Fibroblast of villous mesenchyme (primary cell): ENCODE measurements around the gene TBPL1. TPM values are rescaled to one million over a fixed set of nuclear protein-coding genes. Genes with fewer than 3 reads are reported as not detected.

Experiments
- DNase-seq: peaks from one replicate; pipeline ENCODE4 v3.0.0-alpha.2; 2010; ENCODE audit warnings: low read depth
- H3K4me3 ChIP-seq: 2 replicates; pipeline ENCODE4 v1.5.1; 2011; ENCODE audit warnings: low read depth, mild to moderate bottlenecking, low read length
- CTCF ChIP-seq: IDR thresholded peaks from 2 replicates; pipeline ENCODE4 v1.5.1; 2012; ENCODE audit warnings: low read depth, mild to moderate bottlenecking, low read length; ENCODE audit not compliant: insufficient read depth
- total RNA-seq: library from RNA; depleted of rRNA; stranded (reverse); fragments of >200 nt; gene quantifications from 2 replicates; pipeline ENCODE4 v1.2.3, GENCODE V29; 2012

Gene TBPL1
- total RNA-seq, 1 donor = 18.6 TPM

- DNase-seq = no peak
- H3K4me3 ChIP-seq = no peak overlapping the region
- no peak for TF ChIP-seq CTCF
Observed at GRCh38 chr6:133995758-133996157, 42.7 kb downstream of the TBPL1 start.

DNA sequence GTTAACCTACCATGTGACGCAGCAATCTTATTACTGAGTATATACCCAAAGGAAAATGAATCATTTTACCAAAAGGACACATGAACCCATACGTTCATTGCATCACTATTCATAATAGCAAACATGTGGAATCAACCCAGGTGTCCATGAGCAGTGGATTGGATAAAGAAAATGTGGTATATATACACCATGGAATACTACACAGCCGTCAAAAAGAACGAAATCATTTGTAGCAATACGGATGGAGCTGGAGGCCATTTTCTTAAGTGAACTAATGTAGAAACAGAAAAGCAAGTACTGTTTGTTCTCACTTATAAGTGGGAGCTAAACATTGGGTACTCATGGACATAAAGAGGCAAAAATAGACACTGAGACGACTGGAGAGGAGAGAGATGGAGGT is 44.2 kb downstream of the TBPL1 start:
- no peak for TF ChIP-seq CTCF
- DNase-seq = no peak
- H3K4me3 ChIP-seq = no peak overlapping the region

DNA sequence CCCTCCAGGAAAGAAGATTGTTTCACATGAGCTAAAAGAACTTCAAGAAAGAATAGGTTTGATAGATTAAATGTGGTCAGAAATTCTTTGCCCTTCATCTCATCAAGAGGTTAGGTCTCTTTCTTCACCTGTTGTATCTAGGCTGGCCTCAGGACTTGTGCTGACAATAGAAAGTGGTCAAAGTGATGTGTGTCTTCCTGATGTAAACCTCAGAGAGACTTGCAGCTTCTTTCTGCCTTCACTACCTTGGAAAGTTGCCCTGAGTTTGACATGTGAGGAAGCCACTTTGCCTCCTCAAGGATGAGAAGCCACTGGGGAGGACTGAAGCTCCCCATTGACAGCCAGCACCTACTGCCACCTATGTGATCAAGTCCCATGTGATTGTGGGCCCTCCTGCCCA is 46.3 kb downstream of the TBPL1 start:
- no peak for DNase-seq
- H3K4me3 ChIP-seq = no peak overlapping the region
- TF ChIP-seq CTCF = no peak

DNA sequence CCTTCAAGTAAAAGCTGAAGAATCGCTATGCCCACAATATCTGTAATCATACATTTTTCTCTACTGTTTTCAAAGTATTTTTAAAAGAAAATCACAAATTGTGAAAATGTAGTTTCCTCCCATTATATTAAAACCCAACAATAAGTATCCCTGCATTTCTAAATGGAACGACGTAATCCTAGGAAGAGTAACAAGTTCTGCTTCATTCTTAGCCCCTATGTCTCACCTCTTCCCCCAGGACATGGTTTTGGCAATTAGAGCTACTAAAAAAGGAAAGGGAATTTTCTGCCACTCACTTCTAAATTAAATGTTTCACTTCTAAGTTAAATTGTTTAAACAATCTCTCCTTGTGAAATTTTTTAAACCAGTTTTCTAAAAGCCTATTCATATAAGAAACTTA is 47.4 kb downstream of the TBPL1 start:
- DNase-seq = no peak
- TF ChIP-seq CTCF = no peak
- H3K4me3 ChIP-seq = no peak overlapping the region

GRCh38 chr6:134002821-134003220 is 49.8 kb downstream of the TBPL1 start:
- no peak for DNase-seq
- H3K4me3 ChIP-seq = no peak overlapping the region
- no peak for TF ChIP-seq CTCF

DNA sequence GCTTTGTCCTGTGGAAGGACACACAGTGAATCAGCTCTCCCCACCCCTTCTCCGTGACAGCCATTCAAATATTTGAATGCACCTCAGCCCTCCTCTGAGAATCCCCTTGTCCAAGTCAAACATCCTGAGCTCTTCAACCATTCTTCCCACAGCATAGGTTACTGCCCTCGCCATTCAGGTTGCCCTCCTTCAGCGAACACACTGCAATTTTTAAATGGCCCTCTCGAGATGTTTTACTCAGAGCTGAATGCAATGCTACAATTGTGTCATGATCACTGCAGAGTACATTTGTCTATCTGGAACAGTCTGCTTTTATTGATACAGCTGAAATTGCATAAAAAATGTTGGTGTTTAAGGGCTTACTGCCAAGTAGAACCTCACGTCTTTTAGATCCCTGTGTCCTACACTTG is 50.5 kb downstream of the TBPL1 start:
- no peak for DNase-seq
- H3K4me3 ChIP-seq = no peak overlapping the region
- TF ChIP-seq CTCF = no peak

- no peak for DNase-seq
- no peak for TF ChIP-seq CTCF
- H3K4me3 ChIP-seq = no peak overlapping the region
Observed at GRCh38 chr6:134004714-134005113, 51.7 kb downstream of the TBPL1 start.
